ENCODE results near the gene ARHGAP23.
"Not testable (repeated sequence)": the region's sequence is repeated elsewhere in the genome, so short reads cannot be mapped to it uniquely, and the experiment has no call there.

Gene ARHGAP23

GRCh38 chr17:38494152-38494551, 65.9 kb downstream of the ARHGAP23 start:
- DNase-seq, result not testable (repeated sequence)

- DNase-seq, result not testable (repeated sequence)
Observed at GRCh38 chr17:38497656-38498055, 69.4 kb downstream of the ARHGAP23 start.

- DNase-seq, result no peak
Observed at GRCh38 chr17:38498353-38498752, 70.1 kb downstream of the ARHGAP23 start.

- not testable (repeated sequence) for DNase-seq
Observed at GRCh38 chr17:38499230-38499629, 71.0 kb downstream of the ARHGAP23 start.

GRCh38 chr17:38501718-38502117, 73.5 kb downstream of the ARHGAP23 start:
- not testable (repeated sequence) for DNase-seq

GRCh38 chr17:38503286-38503913, 75.1 kb downstream of the ARHGAP23 start:
- DNase-seq, result not testable (repeated sequence)

GRCh38 chr17:38504216-38504615, 76.0 kb downstream of the ARHGAP23 start:
- DNase-seq, result no peak

- no peak for DNase-seq
Observed at GRCh38 chr17:38507436-38507835, 79.2 kb downstream of the ARHGAP23 start.

GRCh38 chr17:38507921-38508569, 79.8 kb downstream of the ARHGAP23 start:
- no peak for DNase-seq

- DNase-seq, result no peak
Observed at GRCh38 chr17:38508570-38508950, 80.3 kb downstream of the ARHGAP23 start.

- DNase-seq, result no peak
Observed at GRCh38 chr17:38508954-38509771, 80.9 kb downstream of the ARHGAP23 start.

- no peak for DNase-seq
Observed at GRCh38 chr17:38509772-38510420, 81.6 kb downstream of the ARHGAP23 start.

- no peak for DNase-seq
Observed at GRCh38 chr17:38510421-38511149, 82.3 kb downstream of the ARHGAP23 start.

- DNase-seq, result no peak
Observed at GRCh38 chr17:38511150-38512108, 83.2 kb downstream of the ARHGAP23 start.

GRCh38 chr17:38512473-38513058, 84.3 kb downstream of the ARHGAP23 start:
- peak; percentile 38 for DNase-seq

GRCh38 chr17:38526526-38526925, 98.3 kb downstream of the ARHGAP23 start:
- DNase-seq, result peak; percentile 33

GRCh38 chr17:38528141-38528540, 99.9 kb downstream of the ARHGAP23 start:
- not testable (repeated sequence) for DNase-seq

- not testable (repeated sequence) for DNase-seq
Observed at GRCh38 chr17:38530856-38531255, 102.6 kb downstream of the ARHGAP23 start.

- DNase-seq, result not testable (repeated sequence)
Observed at GRCh38 chr17:38531761-38532160, 103.5 kb downstream of the ARHGAP23 start.

- no peak for DNase-seq
Observed at GRCh38 chr17:38532451-38532850, 104.2 kb downstream of the ARHGAP23 start.

- DNase-seq, result no peak
Observed at GRCh38 chr17:38533241-38533640, 105.0 kb downstream of the ARHGAP23 start.
